T-helper 1 cell treated with Interleukin-12 subunit alpha and Interleukin-12 subunit beta and Interleukin-4 antibody, amounts not matched to agents 30 μg/mL and 1 μg/mL, for 36 hours (primary cell): ENCODE data around the gene TPO.
"Not testable (repeated sequence)": the region's sequence is repeated elsewhere in the genome, so short reads cannot be mapped to it uniquely, and the experiment has no call there.

Source experiments
- H3K27ac Mint-ChIP-seq: one replicate; pipeline ENCODE4 v1.8.0; 2021; ENCODE audit warnings: mild to moderate bottlenecking, mixed read lengths
- H3K27me3 Mint-ChIP-seq: one replicate; pipeline ENCODE4 v1.8.0; 2021; ENCODE audit warnings: low read depth, mixed read lengths
- H3K36me3 Mint-ChIP-seq: one replicate; pipeline ENCODE4 v1.8.0; 2021; ENCODE audit warnings: low read depth, mixed read lengths
- H3K4me1 Mint-ChIP-seq: one replicate; pipeline ENCODE4 v1.8.0; 2021; ENCODE audit warnings: low read depth, mixed read lengths
- H3K4me3 Mint-ChIP-seq: one replicate; pipeline ENCODE4 v1.8.0; 2021; ENCODE audit warnings: mild to moderate bottlenecking, moderate library complexity, mixed read lengths
- H3K9me3 Mint-ChIP-seq: one replicate; pipeline ENCODE4 v1.8.0; 2021; ENCODE audit warnings: mixed read lengths

The TPO gene

DNA sequence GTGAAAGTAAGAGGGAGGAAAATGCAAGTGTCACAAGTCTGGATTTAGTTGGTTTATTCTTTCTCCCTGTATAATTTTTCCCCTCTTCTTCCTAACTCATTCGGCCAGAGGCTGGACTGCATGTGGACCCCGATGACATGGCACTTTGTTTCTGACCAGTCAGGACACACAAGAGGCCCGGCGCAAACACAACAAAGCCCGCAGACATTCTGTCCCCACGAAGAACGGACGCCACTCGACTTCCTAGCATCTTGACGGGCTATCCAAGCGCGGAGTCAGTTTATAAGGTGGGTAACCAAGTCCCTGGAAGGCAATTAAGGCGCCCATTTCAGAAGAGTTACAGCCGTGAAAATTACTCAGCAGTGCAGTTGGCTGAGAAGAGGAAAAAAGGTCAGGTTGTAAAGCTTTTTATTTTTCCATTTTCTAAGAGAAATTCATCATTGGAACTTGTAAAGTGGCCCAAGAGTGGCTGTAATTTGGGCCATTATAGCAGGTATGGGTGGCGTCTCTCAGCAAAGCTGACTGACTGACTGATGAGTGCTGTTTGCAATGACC, at the start of gene TPO:
TSS of gene TPO (plus strand) at position 308 of the 555 bp plus-strand sequence. CDS start 946 bp downstream, outside the sequence.
- no peaks in the 10 kb centered on the region for H3K9me3 Mint-ChIP-seq
- no peaks in the 10 kb centered on the region for H3K36me3 Mint-ChIP-seq
- H3K4me3 Mint-ChIP-seq = no peak within 1 kb of the TSS
- H3K4me1 Mint-ChIP-seq = no peaks in the 10 kb centered on the region
- no peak within 1 kb of the TSS for H3K27ac Mint-ChIP-seq
- no peaks in the 10 kb centered on the region for H3K27me3 Mint-ChIP-seq

DNA sequence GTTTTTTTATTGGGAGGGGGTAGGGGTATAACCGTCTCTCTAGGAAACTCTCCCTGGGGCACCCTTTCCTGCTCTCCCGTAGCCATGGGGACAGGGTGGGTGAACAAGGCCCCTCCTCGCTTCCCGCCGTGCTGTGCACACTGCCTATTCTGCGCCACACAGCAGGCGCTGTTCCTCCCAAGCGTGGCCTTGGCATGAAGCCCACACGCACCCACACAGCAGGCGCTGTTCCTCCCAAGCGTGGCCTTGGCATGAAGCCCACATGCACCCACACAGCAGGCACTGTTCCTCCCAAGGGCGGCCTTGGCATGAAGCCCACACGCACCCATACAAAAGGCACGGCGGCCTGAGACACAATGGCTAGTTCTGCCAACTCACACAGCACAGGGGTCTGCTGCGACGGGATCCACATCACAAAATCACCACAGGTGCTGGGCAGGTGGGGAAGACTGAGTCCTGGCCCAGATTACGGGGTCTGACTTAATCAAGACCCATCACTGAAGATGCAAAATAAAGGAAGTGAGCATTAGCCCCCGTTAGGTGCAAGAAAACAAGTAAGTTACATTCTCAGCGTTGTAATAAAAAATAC, 46.6 kb upstream of the TPO start:
- Mint-ChIP-seq H3K9me3 (no peaks in the 10 kb centered on the region), H3K4me1 (no peaks in the 10 kb centered on the region), H3K36me3 (no peaks in the 10 kb centered on the region), H3K27ac (no peak overlapping the region), H3K4me3 (no peak overlapping the region), H3K27me3 (no peaks in the 10 kb centered on the region)

DNA sequence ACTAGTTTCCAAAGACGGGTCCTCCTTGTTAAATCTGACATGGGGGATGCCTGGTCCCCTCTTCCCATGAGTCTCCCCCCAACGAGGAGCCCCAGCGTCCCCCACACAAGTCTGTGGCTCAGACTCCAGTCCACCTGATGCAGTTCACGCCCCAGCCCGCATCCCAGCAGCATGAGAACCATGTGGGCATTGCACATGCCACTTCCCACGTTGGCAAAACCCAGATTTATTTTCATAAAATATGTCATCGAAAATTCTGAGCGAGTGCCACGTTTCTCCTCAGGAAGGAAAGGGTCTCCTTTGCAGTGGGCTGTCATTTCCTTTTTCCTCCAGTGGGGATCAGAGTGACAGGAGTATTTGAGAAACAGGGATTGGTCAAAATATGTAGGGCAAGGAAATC, 45.7 kb upstream of the TPO start:
- Mint-ChIP-seq H3K4me3 (no peak overlapping the region), H3K27ac (no peak overlapping the region), H3K36me3 (no peaks in the 10 kb centered on the region), H3K4me1 (no peaks in the 10 kb centered on the region), H3K9me3 (no peaks in the 10 kb centered on the region), H3K27me3 (no peaks in the 10 kb centered on the region)

DNA sequence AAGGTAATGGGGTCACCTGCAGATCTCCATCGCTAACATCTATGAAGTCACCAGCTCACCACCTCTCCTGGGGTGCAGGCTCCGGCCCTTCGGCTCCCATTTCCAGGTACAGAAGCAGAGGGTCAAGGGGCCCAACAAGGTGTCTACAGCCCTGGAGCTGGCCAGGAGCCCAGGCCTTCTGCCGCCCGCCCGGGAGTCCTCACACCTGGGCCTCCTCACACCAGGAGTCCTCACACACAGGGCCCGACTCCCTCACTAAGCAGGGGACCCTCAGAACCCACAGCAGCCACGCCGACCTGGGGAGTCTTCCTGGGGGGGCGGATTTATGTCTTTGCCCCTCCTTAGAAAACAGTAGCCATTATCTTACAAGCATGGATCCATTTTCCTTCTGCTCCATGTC, 43.4 kb upstream of the TPO start:
- no peaks in the 10 kb centered on the region for H3K9me3 Mint-ChIP-seq
- no peak overlapping the region for H3K4me3 Mint-ChIP-seq
- H3K36me3 Mint-ChIP-seq = no peaks in the 10 kb centered on the region
- no peak overlapping the region for H3K27ac Mint-ChIP-seq
- no peaks in the 10 kb centered on the region for H3K4me1 Mint-ChIP-seq
- no peaks in the 10 kb centered on the region for H3K27me3 Mint-ChIP-seq

DNA sequence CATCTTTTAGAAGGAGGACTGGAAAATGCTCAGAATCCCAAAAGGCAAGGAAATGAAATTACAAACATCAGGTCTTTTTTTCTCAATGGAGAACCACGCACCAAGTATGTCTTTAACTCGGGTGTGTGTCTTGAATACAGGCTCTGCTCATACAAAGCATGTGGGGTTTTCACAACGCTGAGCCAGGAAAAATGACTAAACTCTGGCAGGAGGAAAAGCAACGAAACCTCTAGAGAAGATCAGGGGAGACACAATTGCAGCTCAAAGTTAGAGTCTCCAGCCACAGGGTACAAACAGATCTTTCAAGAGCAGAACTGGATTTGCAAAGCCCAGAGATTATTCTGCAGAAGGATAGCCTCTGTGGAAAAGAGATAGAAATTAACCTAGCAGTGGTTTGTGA, 42.8 kb upstream of the TPO start:
- H3K9me3 Mint-ChIP-seq = no peaks in the 10 kb centered on the region
- H3K4me3 Mint-ChIP-seq = no peak overlapping the region
- H3K27me3 Mint-ChIP-seq = no peaks in the 10 kb centered on the region
- no peaks in the 10 kb centered on the region for H3K4me1 Mint-ChIP-seq
- no peaks in the 10 kb centered on the region for H3K36me3 Mint-ChIP-seq
- no peak overlapping the region for H3K27ac Mint-ChIP-seq

DNA sequence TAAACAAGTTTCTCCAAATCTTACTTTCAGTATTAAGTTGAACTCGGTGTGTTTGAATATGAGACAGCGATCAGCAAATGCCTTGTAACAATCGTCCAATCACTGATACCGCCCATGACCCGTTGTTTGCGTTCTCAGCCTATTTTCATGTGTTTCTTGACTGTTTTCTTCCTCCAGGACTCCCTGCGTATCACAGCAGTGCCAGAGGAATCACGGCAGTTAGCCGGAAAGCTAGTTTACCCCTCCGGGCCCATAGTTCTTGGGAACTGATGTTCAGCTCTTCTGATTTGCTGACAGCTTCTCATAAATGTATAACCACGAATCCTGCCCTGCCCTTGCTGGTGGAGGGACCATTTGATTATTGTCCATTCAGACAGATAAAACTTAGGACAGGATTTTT, 42.2 kb upstream of the TPO start:
- Mint-ChIP-seq H3K36me3 (no peaks in the 10 kb centered on the region), H3K27ac (no peak overlapping the region), H3K27me3 (no peaks in the 10 kb centered on the region), H3K4me3 (no peak overlapping the region), H3K9me3 (no peaks in the 10 kb centered on the region), H3K4me1 (no peaks in the 10 kb centered on the region)

DNA sequence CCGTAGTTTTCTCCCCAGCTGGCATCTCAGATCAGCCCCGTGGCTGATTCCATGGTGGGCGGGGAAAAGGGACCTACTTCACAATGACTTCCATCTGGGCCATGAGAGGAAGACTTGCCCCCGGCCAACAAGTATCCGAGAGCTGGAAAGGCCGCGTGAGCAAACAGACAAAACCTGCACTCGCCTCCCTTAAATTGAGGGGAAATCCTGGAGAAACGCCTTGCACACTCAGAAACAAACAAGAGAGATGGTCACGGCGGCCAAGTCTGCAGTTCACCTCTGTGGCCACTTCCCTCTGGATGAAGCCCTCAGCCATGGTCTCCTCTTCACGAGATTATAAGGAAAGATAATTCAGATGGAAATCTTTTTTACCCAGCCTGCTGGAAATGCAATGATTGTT, 39.4 kb upstream of the TPO start:
- Mint-ChIP-seq H3K36me3 (no peaks in the 10 kb centered on the region), H3K4me1 (no peaks in the 10 kb centered on the region), H3K27me3 (no peaks in the 10 kb centered on the region), H3K9me3 (no peaks in the 10 kb centered on the region), H3K27ac (no peak overlapping the region), H3K4me3 (no peak overlapping the region)

DNA sequence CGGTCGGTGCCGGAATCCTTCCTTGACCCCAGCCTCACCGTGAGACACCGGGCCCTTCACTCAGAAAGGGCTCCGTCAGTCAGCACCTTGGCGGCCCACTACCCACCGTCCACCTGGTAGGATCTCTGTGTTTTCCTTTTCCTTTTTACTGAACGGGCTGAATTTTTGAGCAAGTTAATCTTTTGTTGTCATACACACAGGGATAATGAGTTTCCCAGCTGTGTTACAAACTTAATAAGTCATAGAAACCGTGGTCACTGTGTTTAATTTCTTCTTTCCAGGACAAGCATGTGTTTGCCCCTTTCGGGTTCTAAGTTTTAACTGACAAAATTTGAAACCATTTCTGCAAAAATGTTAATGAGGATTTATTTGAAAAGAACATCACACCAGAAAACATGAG, 39.0 kb upstream of the TPO start:
- H3K36me3 Mint-ChIP-seq = no peaks in the 10 kb centered on the region
- H3K4me3 Mint-ChIP-seq = no peak overlapping the region
- no peaks in the 10 kb centered on the region for H3K27me3 Mint-ChIP-seq
- H3K27ac Mint-ChIP-seq = no peak overlapping the region
- H3K4me1 Mint-ChIP-seq = no peaks in the 10 kb centered on the region
- no peaks in the 10 kb centered on the region for H3K9me3 Mint-ChIP-seq

DNA sequence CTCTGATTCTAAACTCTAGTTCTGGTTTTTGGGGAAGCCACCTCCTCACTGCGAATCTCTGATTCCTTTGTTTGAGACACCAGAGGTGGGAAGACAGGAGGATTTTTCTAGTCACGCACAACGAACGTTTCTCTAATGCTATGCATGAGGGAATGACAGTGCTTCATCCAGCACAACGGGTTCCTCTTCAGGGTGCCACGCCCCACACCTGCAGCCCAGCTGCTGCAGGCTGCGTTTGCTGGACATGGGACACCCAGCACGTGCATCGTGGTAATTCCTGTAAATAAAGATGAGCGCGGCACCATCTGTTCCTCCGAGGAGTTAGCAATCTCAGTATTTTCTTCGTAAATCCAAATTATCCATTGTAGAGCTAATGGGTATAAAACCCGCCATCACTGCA, 37.5 kb upstream of the TPO start:
- H3K4me3 Mint-ChIP-seq = no peak overlapping the region
- no peaks in the 10 kb centered on the region for H3K36me3 Mint-ChIP-seq
- H3K27me3 Mint-ChIP-seq = no peaks in the 10 kb centered on the region
- no peaks in the 10 kb centered on the region for H3K9me3 Mint-ChIP-seq
- no peaks in the 10 kb centered on the region for H3K4me1 Mint-ChIP-seq
- no peak overlapping the region for H3K27ac Mint-ChIP-seq

DNA sequence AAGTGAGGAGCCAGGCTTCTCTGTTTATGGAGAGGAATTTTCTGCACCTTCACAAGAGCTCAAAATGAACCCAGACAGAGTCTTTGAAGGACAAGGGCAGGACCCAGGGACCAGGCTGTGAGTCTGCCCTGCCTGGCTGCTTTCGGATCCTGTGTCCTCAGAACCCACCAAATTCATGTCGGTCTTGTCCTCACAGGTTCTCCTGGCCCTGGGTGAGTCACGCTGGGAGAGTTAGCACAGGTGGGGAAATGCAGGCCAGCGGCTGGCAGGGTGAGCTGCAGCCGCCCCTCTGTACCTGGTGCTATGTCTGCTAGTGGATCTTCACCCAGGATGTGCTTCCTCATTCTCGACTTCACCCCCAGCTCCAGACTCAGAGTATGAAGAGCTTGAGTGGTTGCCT, 35.8 kb upstream of the TPO start:
- no peak overlapping the region for H3K27ac Mint-ChIP-seq
- H3K4me1 Mint-ChIP-seq = no peaks in the 10 kb centered on the region
- H3K4me3 Mint-ChIP-seq = no peak overlapping the region
- H3K9me3 Mint-ChIP-seq = no peaks in the 10 kb centered on the region
- no peaks in the 10 kb centered on the region for H3K36me3 Mint-ChIP-seq
- no peaks in the 10 kb centered on the region for H3K27me3 Mint-ChIP-seq

DNA sequence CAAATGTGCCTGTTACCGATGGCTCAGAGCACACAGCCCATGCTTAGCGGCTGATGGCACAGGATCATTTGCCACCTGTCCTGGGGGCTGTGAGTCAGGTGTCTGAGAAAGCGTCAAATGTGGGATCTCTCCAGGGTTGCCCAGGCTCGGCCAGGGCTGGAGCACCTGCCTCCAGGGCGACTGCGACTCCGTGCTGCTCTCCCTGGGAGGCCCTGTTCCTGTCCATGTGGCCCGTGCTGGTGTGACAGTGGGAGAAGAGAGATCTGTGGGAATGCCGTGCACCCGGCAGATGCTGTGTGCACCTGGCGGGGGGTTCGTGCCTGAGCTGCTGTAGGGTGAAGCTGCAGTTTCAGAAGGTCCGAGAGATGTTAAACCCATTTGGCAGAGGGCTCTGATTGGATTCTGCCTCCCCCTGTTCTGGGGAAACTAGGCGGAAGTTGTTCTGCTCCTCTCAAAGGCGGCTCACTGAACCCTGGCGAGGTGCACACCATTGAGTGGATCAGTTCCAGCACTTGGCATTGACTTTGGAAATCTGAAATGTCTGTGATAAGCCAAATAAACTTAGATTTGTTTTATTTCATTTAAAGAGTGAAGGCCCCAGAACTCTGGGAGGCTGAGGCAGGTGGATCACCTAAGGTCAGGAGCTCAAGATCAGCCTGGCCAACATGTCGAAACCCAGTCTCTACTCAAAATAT, 34.7 kb upstream of the TPO start:
- Mint-ChIP-seq H3K36me3 (no peaks in the 10 kb centered on the region), H3K4me3 (no peak overlapping the region), H3K9me3 (no peaks in the 10 kb centered on the region), H3K4me1 (no peaks in the 10 kb centered on the region), H3K27me3 (no peaks in the 10 kb centered on the region), H3K27ac (no peak overlapping the region)

DNA sequence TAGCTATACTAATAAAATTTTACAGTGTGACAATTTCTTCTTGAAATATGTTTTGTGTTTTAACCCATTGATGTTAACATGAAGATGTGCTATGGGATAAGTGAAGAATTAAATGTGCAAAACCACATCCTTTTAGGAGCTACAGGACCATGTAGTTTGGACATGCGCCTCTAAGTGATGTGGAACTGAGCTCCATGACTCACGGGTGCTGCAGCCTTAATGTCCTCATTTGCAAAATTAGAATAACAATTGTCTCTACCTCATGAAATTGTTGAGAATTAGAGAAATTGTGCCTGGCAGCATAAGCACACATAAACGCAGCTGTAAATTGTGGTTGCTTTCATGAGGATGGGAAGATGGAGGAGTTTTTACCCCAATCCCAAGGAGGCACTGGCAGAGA, 31.6 kb upstream of the TPO start:
- Mint-ChIP-seq H3K27ac (no peak overlapping the region), H3K4me3 (no peak overlapping the region), H3K27me3 (peaks cover 6% of the 10 kb centered on the region), H3K36me3 (peaks cover 1% of the 10 kb centered on the region), H3K4me1 (no peaks in the 10 kb centered on the region), H3K9me3 (peaks cover 4% of the 10 kb centered on the region)

DNA sequence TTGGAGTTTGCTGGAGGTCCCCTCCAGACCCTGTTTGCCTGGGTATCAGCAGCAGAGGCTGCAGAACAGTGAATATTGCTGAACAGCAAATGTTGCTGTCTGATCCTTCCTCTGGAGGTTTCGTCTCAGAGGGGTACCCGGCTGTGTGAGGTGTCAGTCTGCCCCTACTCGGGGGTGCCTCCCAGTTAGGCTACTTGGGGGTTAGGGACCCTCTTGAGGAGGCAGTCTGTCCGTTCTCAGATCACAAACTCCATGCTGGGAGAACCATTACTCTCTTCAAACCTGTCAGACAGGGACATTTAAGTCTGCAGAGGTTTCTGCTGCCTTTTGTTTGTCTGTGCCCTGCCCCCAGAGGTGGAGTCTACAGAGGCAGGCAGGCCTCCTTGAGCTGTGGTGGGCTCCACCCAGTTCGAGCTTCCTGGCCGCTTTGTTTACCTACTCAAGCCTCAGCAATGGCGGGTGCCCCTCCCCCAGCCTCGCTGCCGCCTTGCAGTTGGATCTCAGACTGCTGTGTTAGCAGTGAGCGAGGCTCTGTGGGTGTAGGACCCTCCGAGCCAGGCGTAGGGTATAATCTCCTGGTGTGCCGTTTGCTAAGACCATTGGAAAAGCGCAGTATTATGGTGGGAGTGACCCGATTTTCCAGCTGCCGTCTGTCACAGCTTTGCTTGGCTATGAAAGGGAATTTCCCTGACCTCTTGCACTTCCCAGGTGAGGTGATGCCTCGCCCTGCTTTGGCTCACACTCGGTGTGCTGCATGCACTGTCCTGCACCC, 25.1 kb upstream of the TPO start:
- H3K4me3 Mint-ChIP-seq, H3K27me3 Mint-ChIP-seq, H3K9me3 Mint-ChIP-seq, H3K27ac Mint-ChIP-seq, H3K4me1 Mint-ChIP-seq, H3K36me3 Mint-ChIP-seq: not testable (repeated sequence)

DNA sequence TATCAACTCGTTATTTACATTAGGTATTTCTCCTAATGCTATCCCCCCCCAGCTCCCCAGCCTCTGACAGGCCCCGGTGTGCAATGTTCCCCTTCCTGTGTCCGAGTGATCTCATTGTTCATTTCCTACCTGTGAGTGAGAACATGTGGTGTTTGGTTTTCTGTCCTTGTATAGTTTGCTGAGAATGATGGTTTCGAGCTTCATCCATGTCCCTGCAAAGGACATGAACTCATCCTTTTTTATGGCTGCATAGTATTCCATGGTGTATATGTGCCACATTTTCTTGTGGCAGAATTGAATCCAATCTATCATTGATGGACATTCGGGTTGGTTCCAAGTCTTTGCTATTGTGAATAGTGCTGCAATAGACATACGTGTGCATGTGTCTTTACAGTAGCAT, 23.1 kb upstream of the TPO start:
- H3K36me3 Mint-ChIP-seq, H3K27ac Mint-ChIP-seq, H3K4me1 Mint-ChIP-seq, H3K9me3 Mint-ChIP-seq, H3K4me3 Mint-ChIP-seq, H3K27me3 Mint-ChIP-seq: not testable (repeated sequence)

DNA sequence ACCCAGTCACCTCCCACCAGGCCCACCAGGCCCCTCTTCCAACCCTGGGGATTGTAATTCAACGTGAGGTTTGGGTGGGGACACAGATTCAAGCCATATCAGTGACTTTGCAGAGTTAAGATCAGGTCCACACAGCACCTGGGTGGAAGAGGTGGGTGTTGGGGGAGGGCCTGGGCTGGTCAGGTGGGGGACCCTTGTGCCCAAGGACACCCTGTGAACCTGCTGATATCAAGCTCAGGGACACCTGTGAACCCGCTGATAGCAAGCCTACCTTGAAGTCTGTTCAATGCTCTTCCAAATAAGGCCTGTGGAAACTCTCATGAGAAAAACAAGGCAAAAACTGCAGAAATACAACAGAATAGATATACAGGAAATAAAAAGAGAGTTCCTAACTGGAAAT, 19.9 kb upstream of the TPO start:
- Mint-ChIP-seq H3K4me3 (no peak overlapping the region), H3K27me3 (no peaks in the 10 kb centered on the region), H3K36me3 (no peaks in the 10 kb centered on the region), H3K9me3 (no peaks in the 10 kb centered on the region), H3K4me1 (peaks cover 4% of the 10 kb centered on the region), H3K27ac (no peak overlapping the region)
